Stimulated activated CD8-positive, alpha-beta memory T cell treated with anti-CD3 and anti-CD28 coated beads, Interleukin-7, amount 100 ng/mL, for 4 hours (primary cell): Measurements from ENCODE around the gene RALY.
A peak's percentile ranks its signal among the peaks of the same experiment; 100 is the strongest.

Experiments
- DNase-seq, 2 donors: peaks; one replicate each; pipeline ENCODE4 v3.0.0-alpha.2; 2020; ENCODE audit warnings: low read depth in 2 of 2

RALY gene

DNA sequence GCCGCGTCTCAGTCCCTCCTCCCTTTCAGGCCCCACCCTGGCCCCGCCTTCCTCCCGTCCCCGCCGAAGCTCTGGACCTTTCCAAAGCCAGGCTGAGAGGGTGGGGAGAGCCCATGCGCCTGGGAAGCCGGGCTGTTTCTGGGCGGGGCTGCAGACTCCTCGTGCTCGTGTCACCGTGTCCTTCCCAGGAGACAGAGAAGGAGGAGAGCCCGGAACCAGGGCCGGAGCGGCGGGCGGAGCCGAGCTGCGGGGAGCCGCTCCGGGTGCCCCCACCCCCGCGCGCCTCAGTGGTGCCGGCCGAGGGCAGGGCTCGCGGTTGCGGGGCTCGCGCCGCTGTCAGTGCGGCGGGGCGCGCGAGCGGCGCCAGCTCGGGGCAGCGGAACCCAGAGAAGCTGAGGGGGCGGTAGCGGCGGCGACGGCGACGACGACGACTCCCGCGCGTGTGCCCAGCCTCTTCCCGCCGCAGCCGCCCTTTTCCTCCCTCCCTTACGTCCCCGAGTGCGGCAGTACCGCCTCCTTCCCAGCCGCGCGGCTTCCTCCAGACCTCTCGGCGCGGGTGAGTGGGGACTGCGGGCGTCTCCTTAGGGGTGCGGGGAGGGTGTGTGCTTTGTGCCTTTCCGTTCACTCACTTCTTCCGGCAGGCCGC, at the start of gene RALY:
Gene RALY, plus strand, starts transcription at position 336 of the 646 bp plus-strand sequence. CDS start 78,164 bp downstream, outside the sequence.
- peak; percentile 92 to 93 for DNase-seq

DNA sequence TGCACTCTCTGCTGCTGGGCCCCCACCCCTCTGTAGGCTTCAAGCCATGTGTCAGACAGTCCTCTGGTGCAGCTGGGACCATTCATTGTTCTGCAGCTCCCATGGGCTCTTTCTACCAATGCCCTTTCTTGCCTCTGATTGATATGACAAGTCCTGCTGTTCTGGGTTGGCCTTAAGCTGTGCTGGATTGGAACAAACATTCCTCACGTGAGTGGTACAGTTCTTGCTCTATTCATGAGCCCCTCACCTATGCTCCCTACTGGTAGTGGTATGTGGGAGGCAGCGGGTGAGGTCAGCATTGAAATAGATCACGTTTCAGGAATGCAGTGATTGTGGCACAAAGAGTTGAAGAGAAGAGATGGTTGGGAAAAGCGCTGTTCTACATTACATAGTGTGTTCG, 48.8 kb upstream of the RALY start:
- no peak for DNase-seq

GRCh38 chr20:33945391-33946081, 48.2 kb upstream of the RALY start:
- DNase-seq = no peak

DNA sequence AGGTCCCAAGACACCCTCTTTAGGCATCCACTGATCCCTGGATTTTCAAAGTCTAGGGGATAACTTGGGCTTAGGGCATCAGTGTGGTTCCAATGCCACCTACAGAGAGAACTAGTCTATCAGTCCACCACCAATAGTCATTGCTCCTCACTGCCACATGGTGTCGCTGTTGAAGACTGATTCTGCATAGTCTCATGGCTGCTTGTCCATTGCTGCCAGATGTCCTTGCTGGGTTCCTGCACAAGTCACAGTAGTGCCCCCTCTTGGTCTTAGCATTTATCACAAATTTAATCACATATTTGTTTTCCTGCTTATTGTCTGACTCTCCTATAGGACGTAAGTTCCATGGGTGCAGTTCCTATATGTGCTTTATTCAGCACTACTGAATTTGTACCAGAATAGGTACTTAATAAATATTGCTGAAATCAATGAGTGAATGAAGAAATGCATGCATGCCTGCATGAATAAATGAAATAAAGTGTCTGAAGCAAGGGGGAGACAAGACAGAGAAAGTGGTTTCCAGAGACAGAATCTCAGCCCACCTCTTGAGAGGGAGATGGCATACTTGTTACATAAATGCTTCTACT, 45.9 kb upstream of the RALY start:
- DNase-seq = peak; percentile 1 to 7

- DNase-seq = no peak
These were observed 45.2 kb upstream of the RALY start for GRCh38 chr20:33948480-33948879.

DNA sequence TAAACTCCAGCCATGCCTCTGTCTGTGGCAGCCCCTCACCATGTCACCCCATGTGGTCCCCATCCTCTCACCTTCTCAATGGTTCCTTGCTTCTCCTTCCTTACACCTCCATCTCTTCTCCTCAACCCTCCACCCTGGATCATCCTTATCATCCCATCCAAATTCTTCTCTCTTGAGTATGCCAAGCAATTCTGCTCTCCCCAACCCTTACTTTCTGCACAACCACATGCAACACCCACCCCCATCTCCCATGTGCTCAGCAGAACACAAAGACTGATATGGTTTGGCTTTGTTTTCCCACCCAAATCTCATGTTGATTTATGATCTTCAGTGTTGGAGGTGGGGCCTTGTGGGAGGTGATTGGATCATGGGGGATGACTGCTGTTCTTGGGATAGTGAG, 42.5 kb upstream of the RALY start:
- DNase-seq = no peak

DNA sequence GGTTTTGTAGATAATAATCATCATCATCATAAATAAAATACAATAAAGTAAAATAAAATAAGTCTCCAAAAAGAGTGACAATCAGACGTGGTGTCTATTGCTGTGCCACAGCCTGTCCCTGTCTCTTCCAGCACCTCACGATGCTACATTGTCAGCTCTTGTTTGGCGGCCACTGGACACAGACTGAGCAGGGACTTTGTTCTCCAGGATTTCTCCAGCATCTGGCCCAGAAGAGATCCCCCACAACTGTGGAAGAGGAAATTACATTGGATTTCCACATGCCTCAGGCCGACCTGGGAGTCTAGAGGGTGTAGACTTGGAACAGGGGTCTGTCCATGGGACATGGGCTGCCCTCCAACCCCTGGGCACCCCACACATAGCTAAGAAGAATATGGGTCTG, 39.2 kb upstream of the RALY start:
- no peak for DNase-seq

DNA sequence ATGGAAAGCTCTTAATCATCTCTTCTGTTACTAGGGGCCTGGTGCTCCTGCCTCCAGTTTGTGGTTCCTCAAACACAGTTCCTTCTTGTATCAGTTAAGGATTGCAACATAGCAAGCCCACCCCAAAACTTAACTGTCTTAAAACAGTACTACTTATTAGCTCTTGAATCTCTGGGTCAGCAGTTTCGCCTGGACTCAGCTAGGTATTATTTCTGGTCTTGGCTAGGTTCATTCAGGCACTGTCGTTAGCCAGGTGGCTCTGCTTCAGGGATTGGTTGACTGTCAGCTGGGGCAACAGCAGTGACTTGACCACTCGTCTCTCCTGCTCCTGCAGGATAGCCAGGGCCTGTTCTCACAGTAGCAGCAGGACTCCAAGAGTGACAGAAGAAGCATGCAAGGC, 30.0 kb upstream of the RALY start:
- no peak for DNase-seq

- DNase-seq = no peak
These were observed 29.3 kb upstream of the RALY start for GRCh38 chr20:33964441-33964840.

- DNase-seq = no peak
These were observed 26.6 kb upstream of the RALY start for GRCh38 chr20:33967126-33967525.

DNA sequence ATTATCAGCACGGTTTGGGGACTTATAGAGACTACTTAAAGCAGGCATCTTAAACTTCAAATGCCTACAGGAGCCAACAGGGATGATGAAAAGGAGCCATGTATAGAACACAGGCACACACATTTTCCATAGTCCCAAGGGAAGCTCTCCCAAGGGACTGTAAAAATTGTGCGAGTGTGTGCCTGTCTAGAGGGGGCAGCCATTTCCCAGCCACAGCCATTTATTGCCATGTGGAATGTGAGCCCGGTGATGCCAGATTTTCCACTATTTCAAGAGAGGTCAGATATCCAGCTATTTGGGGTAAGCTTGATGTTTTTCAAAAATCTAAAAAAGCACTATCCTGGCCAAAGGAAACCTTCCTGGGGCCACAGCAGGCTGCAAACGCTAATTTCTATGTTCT, 24.1 kb upstream of the RALY start:
- DNase-seq = no peak

DNA sequence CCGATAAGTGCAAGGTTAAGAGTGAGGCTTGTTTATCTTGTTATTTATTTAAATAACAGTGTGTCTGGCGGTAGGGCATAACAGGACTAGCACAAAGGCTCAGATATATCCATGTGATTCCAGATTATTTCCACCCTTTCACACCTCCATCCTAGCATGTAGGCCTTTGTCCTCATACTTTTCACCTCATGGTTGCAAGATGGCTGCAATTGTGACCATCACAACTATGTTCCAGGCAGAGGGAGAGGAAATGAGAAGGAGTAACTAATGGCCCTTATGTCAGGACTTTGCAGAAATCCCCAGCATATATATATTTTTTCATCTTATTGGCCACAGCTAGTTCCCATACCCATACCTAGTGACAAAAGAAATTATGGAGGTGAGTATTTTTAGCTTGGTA, 23.5 kb upstream of the RALY start:
- DNase-seq = no peak

- no peak for DNase-seq
These were observed 22.4 kb upstream of the RALY start for GRCh38 chr20:33971147-33971975.

DNA sequence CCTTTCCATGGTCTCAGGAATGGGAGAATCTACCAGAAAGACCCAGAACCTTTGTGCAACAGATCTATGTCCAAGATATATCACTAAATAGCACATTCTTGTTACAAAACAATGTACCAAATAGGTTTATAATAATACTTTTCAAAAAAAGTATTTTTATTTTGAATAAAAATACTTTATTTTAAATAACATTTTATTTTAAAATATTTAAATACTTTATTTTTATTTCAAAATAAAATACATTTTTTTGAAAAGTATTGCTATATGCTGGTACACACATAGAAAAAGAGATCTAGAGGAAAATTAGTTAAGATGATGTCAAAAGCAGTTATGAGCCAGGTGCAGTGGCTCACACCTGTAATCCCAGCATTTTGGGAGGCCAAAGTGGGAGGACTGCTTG, 16.8 kb upstream of the RALY start:
- no peak for DNase-seq

DNA sequence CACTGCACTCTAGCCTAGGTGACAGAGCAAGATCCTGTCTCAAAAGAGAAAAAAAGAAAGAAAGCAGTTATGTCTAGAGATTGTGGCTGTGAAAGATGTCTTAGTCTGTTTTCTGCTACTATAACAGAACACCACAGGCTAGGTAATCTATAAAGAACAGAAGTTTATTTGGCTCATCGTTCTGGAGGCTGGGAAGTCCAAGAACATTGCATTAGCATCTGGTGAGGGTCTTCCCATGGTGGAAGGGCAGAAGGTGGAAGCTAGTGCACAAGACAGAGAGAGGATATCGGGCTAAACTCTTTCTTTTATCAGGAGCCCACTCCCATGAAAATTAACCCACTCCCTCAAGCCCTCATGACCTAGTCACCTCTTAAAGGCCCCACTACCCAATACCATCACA, 16.2 kb upstream of the RALY start:
- no peak for DNase-seq

DNA sequence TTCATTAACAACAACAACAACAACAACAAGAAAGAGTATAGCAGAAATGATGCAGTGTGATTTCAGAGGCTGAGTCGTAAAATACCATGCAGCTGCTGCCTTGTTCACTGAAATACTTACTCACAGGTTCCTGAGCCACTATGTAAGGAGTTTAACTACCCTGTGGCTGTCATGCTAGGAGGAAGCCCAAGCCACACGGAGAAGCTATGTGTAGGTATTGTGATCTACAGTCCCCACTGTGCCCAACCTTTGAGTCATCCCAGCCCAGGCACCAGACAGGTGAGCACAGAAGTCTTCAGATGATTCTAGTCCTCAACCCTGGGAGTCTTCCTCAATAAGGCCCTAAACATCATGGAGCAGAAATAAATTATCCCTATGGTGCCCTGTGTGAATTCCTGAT, 14.6 kb upstream of the RALY start:
- no peak for DNase-seq

DNA sequence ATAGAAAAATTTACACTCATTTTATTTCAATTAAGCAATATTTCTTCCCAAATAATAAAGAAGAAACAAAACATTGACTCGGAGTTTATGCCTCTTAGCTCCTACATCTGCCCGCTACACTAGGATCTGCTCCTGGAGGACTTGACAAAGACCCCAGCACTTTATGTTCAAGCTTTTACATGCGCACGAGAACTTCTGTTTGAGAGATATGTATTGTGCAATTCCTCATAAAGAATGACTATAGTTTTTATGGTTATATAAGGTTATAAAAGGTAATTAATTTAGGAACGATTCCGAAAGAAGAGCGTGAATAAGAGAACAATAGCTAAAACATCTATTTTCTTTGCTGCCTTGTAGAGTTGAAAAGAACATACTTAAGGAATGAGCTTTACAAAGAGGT, 12.4 kb upstream of the RALY start:
- no peak for DNase-seq

GRCh38 chr20:33981964-33982363, 11.7 kb upstream of the RALY start:
- DNase-seq = no peak

- no peak for DNase-seq
These were observed 10.3 kb upstream of the RALY start for GRCh38 chr20:33983371-33983770.

- no peak for DNase-seq
These were observed 9.5 kb upstream of the RALY start for GRCh38 chr20:33984182-33984719.

- DNase-seq = no peak
These were observed 8.4 kb upstream of the RALY start for GRCh38 chr20:33985280-33985679.

DNA sequence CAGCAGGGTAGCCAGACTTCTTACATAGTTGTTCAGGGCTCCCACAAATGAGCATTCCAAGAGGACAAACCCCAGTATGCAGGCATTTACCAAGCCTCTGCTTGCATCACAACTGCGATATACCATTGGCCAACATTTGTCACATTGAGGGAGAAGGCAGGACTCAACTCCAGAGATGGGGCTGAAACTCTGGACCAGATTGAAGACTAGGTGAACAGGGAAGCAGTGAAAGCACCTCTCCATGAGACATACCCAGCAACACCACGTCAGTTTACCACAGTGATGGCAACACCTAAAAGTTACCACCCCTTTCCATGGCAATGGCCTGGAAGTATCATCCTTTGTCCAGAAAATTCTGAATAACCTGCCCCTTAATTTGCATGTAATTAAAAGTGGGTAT, 7.9 kb upstream of the RALY start:
- DNase-seq = no peak
